HTERT RPE-1 (cell line): ENCODE data around the gene CEP152.

Source experiments
- in situ Hi-C: fragments of 300-500 bp; cut with MboI; formaldehyde crosslinking; loops from 4 replicates; pipeline ENCODE4 v1.14.3; 2020; ENCODE audit warnings: low sequenced_read_pairs

Gene CEP152

GRCh38 chr15:48777645-48778330 lies 33.1 kb downstream of the CEP152 start:
- in situ Hi-C loops, result no loop called here

- in situ Hi-C loops, result no loop called here
Measured at GRCh38 chr15:48775546-48775945, 35.3 kb downstream of the CEP152 start.

GRCh38 chr15:48774484-48774883 lies 36.4 kb downstream of the CEP152 start:
- in situ Hi-C loops, result no loop called here

GRCh38 chr15:48766196-48766595 lies 44.7 kb downstream of the CEP152 start:
- in situ Hi-C loops, result no loop called here

- in situ Hi-C loops, result no loop called here
Measured at GRCh38 chr15:48765022-48765421, 45.8 kb downstream of the CEP152 start.

GRCh38 chr15:48761393-48762158 lies 49.3 kb downstream of the CEP152 start:
- in situ Hi-C loops, result no loop called here

GRCh38 chr15:48759921-48760320 lies 50.9 kb downstream of the CEP152 start:
- in situ Hi-C loops, result no loop called here

- in situ Hi-C loops, result no loop called here
Measured at GRCh38 chr15:48757661-48758060, 53.2 kb downstream of the CEP152 start.

- in situ Hi-C loops, result no loop called here
Measured at GRCh38 chr15:48754011-48754410, 56.9 kb downstream of the CEP152 start.

GRCh38 chr15:48751595-48751994 lies 59.3 kb downstream of the CEP152 start:
- in situ Hi-C loops, result no loop called here

GRCh38 chr15:48748535-48748934 lies 62.3 kb downstream of the CEP152 start:
- in situ Hi-C loops, result no loop called here

- in situ Hi-C loops, result no loop called here
Measured at GRCh38 chr15:48733615-48734014, 77.3 kb downstream of the CEP152 start.

GRCh38 chr15:48730506-48730905 lies 80.4 kb downstream of the CEP152 start:
- in situ Hi-C loops, result no loop called here

GRCh38 chr15:48723969-48724368 lies 86.9 kb downstream of the CEP152 start:
- in situ Hi-C loops, result no loop called here

- in situ Hi-C loops, result no loop called here
Measured at GRCh38 chr15:48722764-48723661, 87.9 kb downstream of the CEP152 start.

- in situ Hi-C loops, result no loop called here
Measured at GRCh38 chr15:48721061-48721810, 89.6 kb downstream of the CEP152 start.

GRCh38 chr15:48720646-48721045 lies 90.2 kb downstream of the CEP152 start:
- in situ Hi-C loops, result no loop called here

GRCh38 chr15:48719668-48720067 lies 91.2 kb downstream of the CEP152 start:
- in situ Hi-C loops, result no loop called here

GRCh38 chr15:48718646-48719045 lies 92.2 kb downstream of the CEP152 start:
- in situ Hi-C loops, result no loop called here

GRCh38 chr15:48717458-48717857 lies 93.4 kb downstream of the CEP152 start:
- in situ Hi-C loops, result no loop called here

- in situ Hi-C loops, result no loop called here
Measured at GRCh38 chr15:48712546-48712945, 98.3 kb downstream of the CEP152 start.
